Measurements from ENCODE around the gene SKIL.
"Not testable (repeated sequence)": the region's sequence is repeated elsewhere in the genome, so short reads cannot be mapped to it uniquely, and the experiment has no call there.

Gene SKIL

DNA sequence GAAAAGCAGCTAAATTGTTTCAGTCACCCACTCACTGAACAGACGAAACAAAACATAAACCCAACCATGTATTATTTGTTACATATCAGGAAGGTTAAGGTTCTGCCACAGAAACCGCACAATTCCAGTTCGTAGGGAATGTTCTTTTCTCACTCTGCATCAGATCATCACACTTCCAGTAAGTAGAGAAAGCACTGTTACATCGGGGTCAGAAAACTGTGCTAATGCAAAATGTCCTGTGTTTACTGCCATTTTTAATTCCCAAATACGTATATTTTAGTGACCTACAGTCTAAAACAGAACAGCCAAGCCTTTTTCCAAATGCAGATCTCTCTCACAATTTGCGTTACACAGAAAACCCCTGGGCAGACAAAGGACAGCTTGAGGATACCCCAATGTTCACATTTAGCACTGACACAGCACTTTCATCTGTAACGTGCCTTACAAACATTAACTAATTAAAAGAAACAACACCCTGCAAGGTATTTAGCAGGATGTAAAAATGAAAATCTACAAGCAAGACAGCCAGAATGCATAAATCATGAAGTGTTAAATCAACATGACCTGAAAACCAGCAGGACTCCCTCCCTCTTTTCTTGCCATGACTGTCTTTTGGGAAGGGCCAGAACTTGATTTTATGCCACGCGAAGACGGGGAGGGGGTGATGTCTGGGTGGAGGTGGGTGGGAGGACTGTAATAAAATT is 34.8 kb upstream of the SKIL start:
- Mint-ChIP-seq H3K4me1 (peaks cover 34% of the 10 kb centered on the region), H3K9me3 (peaks cover 11% of the 10 kb centered on the region), H3K36me3 (ENCODE audit: low read depth) (no peaks in the 10 kb centered on the region), H3K4me3 (peak overlapping the region; percentile 7 to 37 (median 28)), H3K27ac (peak overlapping the region; percentile 73 to 85 (median 82)), H3K27me3 (ENCODE audit: low read depth) (peaks cover 7% of the 10 kb centered on the region)
- no peak for TF ChIP-seq CTCF (IDR thresholded peaks at IDR 0.05; ENCODE audit: unreplicated experiment in 3 of 3)

GRCh38 chr3:170323331-170323730 is 34.2 kb upstream of the SKIL start:
- TF ChIP-seq CTCF (IDR thresholded peaks at IDR 0.05; ENCODE audit: unreplicated experiment in 3 of 3) = no peak
- H3K9me3 Mint-ChIP-seq = peaks cover 13% of the 10 kb centered on the region
- H3K27ac Mint-ChIP-seq = peak overlapping the region; percentile 73 to 85 (median 82)
- peaks cover 28% of the 10 kb centered on the region for H3K4me1 Mint-ChIP-seq
- peaks cover 2% of the 10 kb centered on the region for H3K36me3 Mint-ChIP-seq (ENCODE audit: low read depth)
- peaks cover 7% of the 10 kb centered on the region for H3K27me3 Mint-ChIP-seq (ENCODE audit: low read depth)
- peak overlapping the region; percentile 28 to 37 (median 36) for H3K4me3 Mint-ChIP-seq

DNA sequence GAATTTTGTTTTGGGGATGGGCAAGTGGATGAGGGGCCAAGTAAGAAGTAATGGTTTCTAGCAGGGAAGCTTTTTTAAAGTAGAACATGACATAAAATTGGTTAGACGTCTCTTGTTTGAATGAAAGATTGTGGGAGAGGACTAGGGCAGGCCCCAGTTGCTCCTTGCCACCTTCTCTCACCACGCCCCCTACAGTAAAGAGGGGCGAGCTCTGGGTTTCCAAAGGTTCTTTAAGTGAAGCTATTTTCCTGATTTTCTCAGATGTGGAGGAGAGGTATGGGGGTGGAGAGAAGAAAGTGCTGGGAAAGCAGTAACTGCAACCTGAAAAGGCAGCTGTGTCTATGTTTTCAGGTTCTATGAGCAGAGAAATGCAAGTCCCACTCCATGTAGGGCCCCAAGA is 32.6 kb upstream of the SKIL start:
- TF ChIP-seq CTCF (IDR thresholded peaks at IDR 0.05; ENCODE audit: unreplicated experiment in 3 of 3) = no peak
- H3K27me3 Mint-ChIP-seq (ENCODE audit: low read depth) = peaks cover 3% of the 10 kb centered on the region
- peak overlapping the region in 1 of 3 experiments; percentile 6 for H3K4me3 Mint-ChIP-seq
- H3K9me3 Mint-ChIP-seq = peaks cover 20% of the 10 kb centered on the region
- H3K4me1 Mint-ChIP-seq = peaks cover 28% of the 10 kb centered on the region
- H3K36me3 Mint-ChIP-seq (ENCODE audit: low read depth) = peaks cover 3% of the 10 kb centered on the region
- peak overlapping the region; percentile 30 to 86 (median 76) for H3K27ac Mint-ChIP-seq

DNA sequence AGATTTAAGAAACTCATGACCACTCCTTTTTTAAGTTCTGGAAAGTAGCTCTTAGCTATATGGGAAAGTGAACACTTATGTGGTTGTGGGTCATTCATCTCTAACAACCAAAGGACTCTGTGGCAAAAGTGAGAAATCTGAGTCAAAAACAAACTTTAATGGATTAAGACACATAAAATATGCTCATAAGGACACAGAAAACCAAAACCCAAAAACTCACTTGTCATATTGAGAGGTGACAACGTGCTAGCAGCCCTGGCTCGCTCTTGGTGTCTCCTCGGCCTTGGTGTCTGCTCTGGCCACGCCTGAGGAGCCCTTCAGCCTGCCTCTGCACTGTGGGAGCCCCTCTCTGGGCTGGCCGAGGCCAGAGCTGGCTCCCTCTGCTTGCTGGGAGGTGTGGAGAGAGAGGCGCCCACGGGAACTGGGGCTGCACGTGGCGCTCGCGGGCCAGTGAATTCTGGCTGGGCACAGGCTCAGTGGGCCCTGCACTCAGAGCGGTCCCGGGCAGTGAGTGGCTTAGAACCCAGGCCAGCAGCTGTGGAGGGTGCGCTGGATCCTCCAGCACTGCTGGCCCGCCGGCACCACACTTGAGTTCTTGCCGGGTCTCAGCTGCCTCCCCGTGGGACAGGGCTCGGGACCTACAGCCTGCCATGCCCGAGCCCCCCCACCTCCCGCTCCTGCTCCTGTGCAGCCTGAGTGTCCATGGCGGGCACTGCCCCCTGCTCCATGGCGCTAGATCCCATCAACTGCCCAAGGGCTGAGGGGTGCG is 30.3 kb upstream of the SKIL start:
- TF ChIP-seq CTCF (IDR thresholded peaks at IDR 0.05; ENCODE audit: unreplicated experiment in 3 of 3) = no peak
- Mint-ChIP-seq H3K9me3 (peaks cover 20% of the 10 kb centered on the region), H3K27ac (no peak overlapping the region), H3K4me3 (no peak overlapping the region), H3K27me3 (ENCODE audit: low read depth) (no peaks in the 10 kb centered on the region), H3K36me3 (ENCODE audit: low read depth) (peaks cover 3% of the 10 kb centered on the region), H3K4me1 (peaks cover 15% of the 10 kb centered on the region)

DNA sequence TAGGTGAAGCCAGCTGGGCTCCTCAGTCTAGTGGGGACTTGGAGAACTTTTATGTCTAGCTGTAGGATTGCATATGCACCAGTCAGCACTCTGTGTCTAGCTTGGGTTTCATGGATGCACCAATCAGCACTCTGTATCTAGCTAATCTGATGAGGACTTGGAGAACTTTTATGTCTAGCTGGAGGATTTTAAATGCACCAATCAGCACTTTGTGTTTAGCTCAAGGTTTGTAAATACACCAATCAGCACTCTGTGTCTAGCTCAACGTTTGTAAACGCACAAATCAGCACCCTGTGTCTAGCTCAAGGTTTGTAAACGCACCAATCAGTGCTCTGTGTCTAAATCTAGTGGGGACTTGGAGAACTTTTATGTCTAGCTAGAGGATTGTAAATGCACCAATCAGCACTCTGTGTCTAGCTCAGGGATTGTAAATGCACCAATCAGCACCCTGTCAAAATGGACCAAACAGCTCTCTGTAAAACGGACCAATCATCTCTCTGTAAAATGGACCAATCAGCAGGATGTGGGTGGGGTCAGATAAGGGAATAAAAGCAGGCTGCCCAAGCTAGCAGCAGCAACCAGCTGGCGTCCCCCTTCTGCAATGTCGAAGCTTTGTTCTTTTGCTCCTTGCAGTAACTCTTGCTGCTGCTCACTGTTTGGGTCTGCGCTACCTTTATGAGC is 29.5 kb upstream of the SKIL start:
- H3K4me1 Mint-ChIP-seq; H3K36me3 Mint-ChIP-seq (ENCODE audit: low read depth); H3K27me3 Mint-ChIP-seq (ENCODE audit: low read depth); H3K27ac Mint-ChIP-seq; H3K4me3 Mint-ChIP-seq: not testable (repeated sequence)
- peaks cover 23% of the 10 kb centered on the region for H3K9me3 Mint-ChIP-seq

DNA sequence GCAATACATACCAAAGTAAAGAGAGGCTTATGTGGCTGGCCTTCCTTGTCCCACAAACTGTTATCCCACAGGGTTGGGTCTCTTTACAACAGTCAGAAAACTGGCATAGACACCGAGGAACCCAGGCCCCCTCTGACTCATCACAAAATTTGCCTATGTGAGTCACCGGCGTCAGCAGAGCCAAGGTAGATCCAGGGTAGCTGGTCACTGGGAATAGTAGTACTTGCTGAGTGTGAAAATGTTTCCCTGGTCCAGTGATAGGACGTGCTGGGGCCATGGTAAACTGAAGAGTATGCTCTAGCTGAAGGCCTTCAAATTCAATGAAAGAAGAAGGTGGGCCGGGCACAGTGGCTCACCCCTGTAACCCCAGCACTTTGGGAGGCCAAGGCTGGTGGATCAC is 27.1 kb upstream of the SKIL start:
- peaks cover 17% of the 10 kb centered on the region for H3K9me3 Mint-ChIP-seq
- H3K27me3 Mint-ChIP-seq (ENCODE audit: low read depth) = no peaks in the 10 kb centered on the region
- H3K27ac Mint-ChIP-seq = no peak overlapping the region
- no peaks in the 10 kb centered on the region for H3K4me1 Mint-ChIP-seq
- no peak overlapping the region for H3K4me3 Mint-ChIP-seq
- no peak for TF ChIP-seq CTCF (IDR thresholded peaks at IDR 0.05; ENCODE audit: unreplicated experiment in 3 of 3)
- H3K36me3 Mint-ChIP-seq (ENCODE audit: low read depth) = peaks cover 6% of the 10 kb centered on the region

Measured in nephron (organoid).